SU-DHL-6 (cell line): ENCODE data around the gene GNB5.

Source experiments
- H2AFZ ChIP-seq: fragments of 200-600 bp; sonication (generic); 2 replicates; pipeline ENCODE4 v1.6.1; 2014; ENCODE audit warnings: low read depth, mild to moderate bottlenecking, moderate library complexity, mixed read lengths, antibody characterized with exemption, low read length; ENCODE audit not compliant: severe bottlenecking
- H3F3A ChIP-seq: fragments of 200-600 bp; shearing (Covaris generic); 2 replicates; pipeline ENCODE4 v1.6.0; 2016; ENCODE audit warnings: antibody characterized with exemption, mild to moderate bottlenecking; ENCODE audit not compliant: insufficient read depth
- H3K27ac ChIP-seq: fragments of 200-600 bp; sonication (generic); 2 replicates; pipeline ENCODE4 v1.5.1; 2016; ENCODE audit warnings: low read depth, mild to moderate bottlenecking, low read length, moderate library complexity, mixed read lengths
- H3K27me3 ChIP-seq: fragments of 200-600 bp; sonication (generic), shearing (Covaris generic); 2 replicates; pipeline ENCODE4 v1.6.0; 2014; ENCODE audit warnings: mild to moderate bottlenecking, low read length
- H3K36me3 ChIP-seq: fragments of 200-600 bp; sonication (generic); 2 replicates; pipeline ENCODE4 v1.6.1; 2014; ENCODE audit warnings: mild to moderate bottlenecking, low read length, mixed read lengths
- H3K4me2 ChIP-seq: fragments of 300-600, 200-600 bp; shearing (Covaris generic), sonication (generic); 2 replicates; pipeline ENCODE4 v1.6.0; 2014; ENCODE audit warnings: low read length, low read depth, mild to moderate bottlenecking; ENCODE audit not compliant: poor library complexity, severe bottlenecking
- H3K4me3 ChIP-seq: fragments of 200-600 bp; sonication (generic); 2 replicates; pipeline ENCODE4 v1.5.1; 2014; ENCODE audit warnings: antibody characterized with exemption, low read length, mild to moderate bottlenecking, mixed read lengths; ENCODE audit not compliant: insufficient read depth, poor library complexity, severe bottlenecking
- H3K79me2 ChIP-seq: fragments of 200-600 bp; sonication (generic); 2 replicates; pipeline ENCODE4 v1.6.1; 2014; ENCODE audit warnings: mild to moderate bottlenecking, low read length, moderate library complexity; ENCODE audit not compliant: insufficient read depth
- H3K9ac ChIP-seq: fragments of 200-600 bp; sonication (generic); 2 replicates; pipeline ENCODE4 v1.7.0; 2014; ENCODE audit warnings: mild to moderate bottlenecking, low read length
- H3K9me2 ChIP-seq: fragments of 200-600 bp; sonication (generic); replicated peaks from 2 replicates; pipeline ENCODE4 v1.6.1; 2014; ENCODE audit warnings: low read length; ENCODE audit not compliant: insufficient read depth
- H3K9me3 ChIP-seq: fragments of 200-600 bp; sonication (generic); 2 replicates; pipeline ENCODE4 v1.6.1; 2014; ENCODE audit warnings: low read length, mixed read lengths; ENCODE audit not compliant: insufficient read depth
- H4K20me1 ChIP-seq: fragments of 200-600 bp; sonication (generic); 2 replicates; pipeline ENCODE4 v1.6.1; 2014; ENCODE audit warnings: low read depth, mild to moderate bottlenecking, antibody characterized with exemption, low read length, moderate library complexity, mixed read lengths
- CTCF ChIP-seq: fragments of 200-600 bp; sonication (generic); IDR thresholded peaks from one replicate; pipeline ENCODE4 v1.5.1; 2017; ENCODE audit warnings: antibody characterized with exemption, mild to moderate bottlenecking, low read length, moderate library complexity; ENCODE audit not compliant: insufficient read depth, poor library complexity, severe bottlenecking
- EZH2phosphoT487 ChIP-seq: fragments of 200-600 bp; sonication (generic), shearing (Covaris generic); conservative IDR thresholded peaks from 2 replicates; pipeline ENCODE4 v1.6.1; 2018; ENCODE audit warnings: mild to moderate bottlenecking, antibody characterized with exemption, low read length, moderate library complexity, mixed read lengths

Gene GNB5

GRCh38 chr15:52104532-52105004, 86.6 kb downstream of the GNB5 start:
- no peak overlapping the region for H3K4me3 ChIP-seq
- no peaks in the 10 kb centered on the region for H4K20me1 ChIP-seq
- no peak overlapping the region for H2AFZ ChIP-seq
- no peaks in the 10 kb centered on the region for H3K79me2 ChIP-seq
- H3K9ac ChIP-seq, result no peak overlapping the region
- no peaks in the 10 kb centered on the region for H3K9me3 ChIP-seq
- no peaks in the 10 kb centered on the region for H3F3A ChIP-seq
- H3K4me2 ChIP-seq, result no peak overlapping the region
- H3K9me2 ChIP-seq, result no peaks in the 10 kb centered on the region
- no peak overlapping the region for H3K27ac ChIP-seq
- no peaks in the 10 kb centered on the region for H3K36me3 ChIP-seq
- H3K27me3 ChIP-seq, result no peaks in the 10 kb centered on the region
- no peak for TF ChIP-seq CTCF
- no peak for TF ChIP-seq EZH2phosphoT487

- Histone ChIP-seq H3K9me2 (no peaks in the 10 kb centered on the region), H4K20me1 (no peaks in the 10 kb centered on the region), H3K27me3 (no peaks in the 10 kb centered on the region), H3K36me3 (no peaks in the 10 kb centered on the region), H3K27ac (no peak overlapping the region), H3K4me2 (no peak overlapping the region), H3F3A (no peaks in the 10 kb centered on the region), H3K79me2 (no peaks in the 10 kb centered on the region), H3K9me3 (no peaks in the 10 kb centered on the region), H3K4me3 (no peak overlapping the region), H3K9ac (no peak overlapping the region), H2AFZ (no peak overlapping the region)
- no peak for TF ChIP-seq CTCF
- no peak for TF ChIP-seq EZH2phosphoT487
These were observed 87.7 kb downstream of the GNB5 start for GRCh38 chr15:52103217-52104207.

GRCh38 chr15:52102463-52102862, 88.7 kb downstream of the GNB5 start:
- Histone ChIP-seq H3K4me2 (no peak overlapping the region), H3K27ac (no peak overlapping the region), H3K4me3 (no peak overlapping the region), H3K9ac (no peak overlapping the region), H3K27me3 (no peaks in the 10 kb centered on the region), H4K20me1 (no peaks in the 10 kb centered on the region), H3F3A (no peaks in the 10 kb centered on the region), H3K9me3 (no peaks in the 10 kb centered on the region), H2AFZ (no peak overlapping the region), H3K79me2 (no peaks in the 10 kb centered on the region), H3K36me3 (no peaks in the 10 kb centered on the region), H3K9me2 (no peaks in the 10 kb centered on the region)
- TF ChIP-seq EZH2phosphoT487, result no peak
- TF ChIP-seq CTCF, result no peak
